NCI-H2227 treated with DMSO at 0.1 percent for 48 hours (cell line): ENCODE measurements around the gene TM7SF2.
"Not testable (repeated sequence)": the region's sequence is repeated elsewhere in the genome, so short reads cannot be mapped to it uniquely, and the experiment has no call there.

Experiments used
- DNase-seq: peaks from one replicate; lab custom pipeline; 2025; lab: John Stamatoyannopoulos, UW

Gene TM7SF2

DNA sequence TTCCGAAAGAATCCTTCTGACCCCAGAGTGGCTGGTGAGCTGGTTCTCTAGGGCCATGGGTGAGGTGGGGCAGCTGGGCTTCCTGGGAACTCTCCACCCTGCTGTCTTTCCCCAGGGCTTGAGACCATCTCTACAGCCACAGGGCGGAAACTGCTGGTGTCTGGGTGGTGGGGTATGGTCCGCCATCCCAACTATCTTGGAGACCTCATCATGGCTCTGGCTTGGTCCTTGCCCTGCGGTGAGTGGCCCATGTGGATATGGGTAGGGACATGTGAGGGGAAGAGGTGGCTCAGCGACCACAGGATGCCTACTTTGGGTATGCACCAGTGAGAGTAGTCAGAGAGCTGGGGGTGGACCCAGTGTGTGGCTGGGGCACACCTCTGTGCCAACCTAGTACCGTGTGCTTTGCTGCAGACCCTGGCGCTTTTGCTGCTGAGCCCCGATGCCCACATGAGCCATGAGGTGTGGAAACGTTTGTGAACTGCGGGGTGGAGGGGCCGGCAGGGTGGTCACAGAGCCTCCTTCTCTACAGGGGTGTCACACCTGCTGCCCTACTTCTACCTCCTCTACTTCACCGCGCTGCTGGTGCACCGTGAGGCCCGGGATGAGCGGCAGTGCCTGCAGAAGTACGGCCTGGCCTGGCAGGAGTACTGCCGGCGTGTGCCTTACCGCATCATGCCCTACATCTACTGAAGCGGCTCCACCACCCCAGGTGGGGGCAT lies 3.9 kb downstream of the TM7SF2 start:
- DNase-seq, result no peak

DNA sequence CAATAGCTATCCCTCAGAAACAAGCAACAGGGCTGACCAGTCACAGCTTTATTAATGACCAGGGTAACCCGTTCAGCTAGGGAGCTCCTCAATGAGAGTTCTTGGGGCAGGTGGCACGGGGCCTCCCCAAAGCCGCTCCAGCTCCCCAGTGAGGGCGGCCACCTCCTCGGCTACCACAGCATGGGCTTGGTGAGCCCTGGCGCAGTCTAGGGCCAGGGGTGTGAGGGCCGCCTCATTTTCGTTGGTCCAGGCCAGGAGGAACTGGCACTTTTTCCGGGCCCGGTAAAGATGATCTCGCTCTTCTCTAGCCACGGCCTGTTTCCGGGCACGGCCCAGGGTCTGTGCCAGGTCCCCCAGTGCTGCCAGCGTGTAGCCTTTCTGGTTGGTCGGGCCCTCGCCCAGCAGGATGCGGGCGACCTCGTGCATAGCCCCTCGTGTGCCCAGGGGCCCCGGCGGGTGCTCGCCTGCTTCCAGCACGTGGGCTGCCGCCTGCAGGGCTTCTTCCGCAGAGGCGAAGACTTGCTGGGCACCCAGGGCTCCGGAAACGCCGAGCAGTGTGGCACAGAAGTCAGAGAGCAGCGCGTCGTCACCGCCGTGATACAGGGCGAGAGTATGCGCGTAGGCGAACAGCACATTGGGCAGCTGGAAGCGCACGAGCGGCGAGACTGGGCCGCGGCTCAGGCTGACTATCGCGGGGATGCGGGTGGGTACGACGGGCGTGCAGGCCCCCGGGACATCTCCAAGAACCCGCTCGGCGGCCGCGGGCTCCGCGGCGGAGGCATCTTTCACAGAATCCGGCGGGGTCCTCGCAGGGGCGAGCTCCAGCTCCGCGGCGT lies 4.9 kb downstream of the TM7SF2 start:
- peak; percentile 48 for DNase-seq

DNA sequence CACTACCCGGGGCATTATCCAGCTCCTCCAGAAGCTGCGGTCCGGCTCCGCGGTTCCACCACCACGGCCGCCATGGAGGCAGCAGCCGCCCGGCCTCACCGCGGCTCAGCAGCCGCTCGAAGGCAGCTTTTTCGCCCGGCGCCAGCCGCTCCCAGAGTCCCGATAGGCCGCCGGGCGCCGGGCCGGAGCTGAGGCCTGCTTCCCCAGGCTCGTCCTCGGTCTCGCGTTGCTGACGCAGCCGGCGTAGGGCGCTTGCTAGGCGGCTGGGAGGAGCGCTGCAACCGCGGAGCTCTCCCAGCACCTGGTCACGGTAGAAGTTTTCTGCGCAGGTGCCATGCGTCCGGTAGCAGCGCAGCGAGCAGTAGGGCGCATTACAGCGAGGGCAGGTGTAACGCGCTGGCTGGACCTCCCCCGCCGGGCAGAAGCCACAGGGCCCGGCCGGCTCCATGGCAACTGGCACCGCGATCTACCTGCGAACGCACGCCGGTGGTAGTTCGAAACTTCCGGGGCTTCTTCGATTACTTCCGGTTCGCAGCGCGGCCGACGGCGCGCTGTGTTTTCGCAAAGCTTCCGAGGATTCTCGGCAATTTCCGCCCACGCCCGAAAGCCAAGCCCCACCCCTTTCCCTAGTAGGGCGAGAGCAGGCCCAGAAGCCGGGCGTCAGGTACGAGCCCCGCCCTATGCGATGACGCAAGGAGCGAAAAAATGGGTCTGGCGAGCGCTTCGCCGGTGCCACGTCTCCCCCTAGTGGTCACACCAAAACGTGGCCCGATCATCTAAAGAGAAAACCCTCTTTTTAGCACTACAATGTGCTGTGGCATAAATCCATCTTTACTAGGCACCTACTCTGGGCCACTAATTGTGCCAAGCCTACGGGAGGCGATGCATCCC lies 5.8 kb downstream of the TM7SF2 start, which contains the start of gene ZNHIT2:
ZNHIT2 (minus strand) TSS at position 496 of the 891 bp plus-strand sequence; CDS start at position 448, 48 bp downstream.
- DNase-seq, result peak; percentile 98

DNA sequence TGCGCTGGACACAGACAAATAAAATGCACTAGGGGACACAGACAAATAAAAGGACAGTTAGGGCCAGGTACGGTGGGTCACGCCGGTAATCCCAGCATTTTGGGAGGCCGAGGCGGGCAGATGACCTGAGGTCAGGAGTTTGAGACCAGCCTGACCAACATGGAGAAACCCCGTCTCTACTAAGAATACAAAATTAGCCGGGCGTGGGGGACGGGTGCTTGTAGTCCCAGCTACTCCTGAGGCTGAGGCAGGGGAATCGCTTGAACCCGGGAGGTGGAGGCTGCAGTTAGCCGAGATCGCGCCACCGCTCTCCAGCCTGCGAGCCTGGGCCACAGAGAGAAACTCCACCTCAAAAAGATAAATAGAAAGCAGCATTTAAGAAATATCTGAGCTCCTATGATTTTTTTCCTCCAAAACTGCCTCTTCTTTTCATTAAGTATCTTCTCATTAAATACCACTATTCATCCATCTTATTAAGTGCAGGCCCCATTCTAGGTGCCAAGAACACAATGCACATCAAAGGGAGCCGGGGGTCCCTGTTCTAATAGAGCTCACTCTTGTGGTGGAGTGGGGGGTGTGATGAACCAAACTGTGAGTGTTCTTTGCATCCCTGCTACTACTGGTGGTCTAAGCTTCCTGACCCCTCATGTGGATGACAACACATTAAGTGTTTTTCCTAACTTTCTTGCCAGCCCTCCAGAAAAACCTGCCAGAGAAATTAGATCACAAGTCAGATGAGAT lies 6.6 kb downstream of the TM7SF2 start:
- no peak for DNase-seq

DNA sequence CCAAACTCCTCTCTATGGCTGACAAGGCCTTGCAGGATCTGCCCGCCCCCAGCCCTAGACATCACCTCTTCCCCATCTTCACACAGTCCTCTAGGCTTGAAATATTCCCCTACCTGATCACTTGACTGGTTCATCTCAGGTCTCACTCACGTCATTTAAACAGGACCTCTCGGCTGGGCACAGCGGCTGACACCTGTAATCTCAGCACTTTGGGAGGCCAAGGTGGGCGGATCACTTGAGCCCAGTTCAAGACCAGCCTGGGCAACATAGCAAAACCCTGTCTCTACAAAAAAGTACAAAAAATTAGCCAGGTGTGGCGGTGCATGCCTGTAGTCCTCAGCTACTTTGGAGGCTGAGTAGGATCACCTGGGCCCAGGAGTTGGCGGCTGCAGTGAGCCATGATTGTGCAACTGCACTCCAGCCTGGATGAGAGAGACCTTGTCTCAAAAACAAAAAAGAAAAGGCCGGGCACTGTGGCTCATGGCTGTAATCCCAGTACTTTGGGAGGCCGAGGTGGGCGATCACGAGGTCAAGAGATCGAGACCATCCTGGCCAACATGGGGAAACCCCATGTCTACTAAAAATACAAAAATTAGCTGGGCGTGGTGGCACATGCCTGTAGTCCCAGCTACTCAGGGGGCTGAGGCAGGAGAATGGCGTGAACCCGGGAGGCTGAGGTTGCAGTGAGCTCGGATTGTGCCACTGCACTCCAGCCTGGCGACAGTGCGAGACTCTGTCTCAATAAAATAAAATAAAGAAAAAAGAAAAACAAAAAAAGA lies 7.4 kb downstream of the TM7SF2 start:
- DNase-seq, result not testable (repeated sequence)

DNA sequence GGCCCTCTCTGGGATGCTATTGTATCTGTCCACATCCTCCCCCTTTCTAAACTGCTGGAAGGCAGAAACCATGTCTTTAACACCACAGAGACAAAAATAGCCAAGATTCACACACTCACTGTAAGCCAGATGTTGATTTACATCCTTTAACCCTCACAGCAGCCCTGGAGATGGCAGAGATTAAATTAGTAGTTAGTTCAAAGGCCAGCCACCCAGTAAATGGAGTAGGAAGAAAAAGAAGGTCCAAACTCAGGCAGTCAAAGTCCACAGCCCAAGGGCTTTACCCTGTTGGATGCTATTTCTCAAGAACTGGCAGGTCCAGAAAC lies 8.0 kb downstream of the TM7SF2 start:
- DNase-seq, result no peak

DNA sequence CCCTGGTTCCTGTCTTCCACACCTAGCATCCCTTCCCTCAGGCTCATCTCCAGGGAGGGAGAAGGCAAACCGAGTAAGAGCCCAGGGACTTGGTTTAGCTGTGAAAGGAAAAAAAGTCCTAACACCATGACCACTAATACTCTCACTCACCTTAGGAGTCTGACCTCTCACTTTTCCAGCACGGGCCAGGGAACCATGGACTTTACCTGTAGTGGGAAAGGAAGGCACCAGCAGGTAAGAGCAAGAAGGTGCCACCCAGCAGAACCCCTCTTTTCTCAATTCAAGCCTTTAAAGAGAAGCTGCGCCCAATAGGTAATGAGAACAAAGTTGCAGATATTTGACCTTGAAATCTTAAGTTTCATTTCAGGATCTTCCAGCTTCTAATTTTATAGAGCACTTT lies 9.2 kb downstream of the TM7SF2 start:
- DNase-seq, result no peak

DNA sequence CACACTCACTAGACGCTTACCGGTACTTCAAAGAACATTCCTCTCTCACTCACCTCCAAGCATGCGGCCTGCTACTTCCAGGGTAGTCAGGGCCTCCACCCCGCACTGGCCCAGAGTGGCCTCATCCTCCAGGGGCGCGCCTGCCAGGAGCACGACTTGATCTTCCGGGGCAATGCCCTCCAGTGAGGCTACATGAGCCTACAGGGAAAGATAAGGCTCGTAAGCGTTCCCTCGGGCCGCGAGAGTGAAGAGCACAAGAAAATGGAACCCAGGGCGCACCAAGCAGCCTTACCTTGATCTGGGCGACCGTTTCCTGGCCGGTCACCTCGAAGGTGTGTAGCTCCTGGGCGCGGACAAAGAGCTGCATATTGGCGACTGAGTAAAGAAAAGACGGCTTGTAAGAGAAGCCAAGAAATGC lies 9.8 kb downstream of the TM7SF2 start:
- DNase-seq, result no peak

DNA sequence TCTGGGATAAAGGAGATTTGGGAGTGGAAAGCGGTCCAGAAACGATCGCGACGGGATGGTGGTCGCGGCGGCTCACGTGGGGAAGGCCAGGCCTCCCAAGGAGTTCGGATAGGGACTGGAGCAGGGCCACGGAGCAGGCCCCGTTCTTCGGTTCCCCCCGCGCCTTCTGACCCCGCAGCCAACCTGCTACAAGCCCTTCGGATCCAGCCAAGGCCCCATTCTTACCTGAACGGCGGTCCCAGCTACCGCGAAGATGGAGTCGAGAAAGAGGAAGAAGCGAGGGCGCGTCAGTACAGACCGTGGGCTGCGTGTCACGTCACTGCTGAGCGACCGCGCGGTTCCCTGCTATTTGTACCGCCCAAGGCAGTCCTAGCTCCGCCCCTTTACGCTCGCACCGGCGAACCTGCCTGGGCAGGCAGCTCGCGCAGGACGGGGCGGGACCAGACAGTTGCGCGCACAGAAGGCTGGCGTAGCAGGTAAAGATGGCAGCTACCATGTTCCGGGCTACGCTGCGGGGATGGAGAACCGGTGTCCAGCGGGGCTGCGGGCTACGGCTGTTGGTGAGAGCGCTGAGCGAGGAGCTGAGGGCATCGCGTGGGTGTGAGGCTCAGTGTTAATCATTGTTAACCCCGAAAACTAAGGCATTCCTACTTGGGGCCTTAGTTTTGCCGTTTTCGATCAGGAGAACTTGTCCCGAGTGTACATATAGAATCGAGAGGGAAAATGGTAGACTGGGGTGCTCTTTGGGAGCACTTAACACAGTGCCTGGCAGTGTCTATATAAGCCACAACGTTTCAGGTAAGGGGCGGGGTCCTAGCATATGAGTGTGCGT lies 10.4 kb downstream of the TM7SF2 start, which contains the start of the genes FAU and MRPL49:
FAU (minus strand) TSS at position 270 of the 832 bp plus-strand sequence. CDS start 321 bp downstream, outside the sequence.
MRPL49 (plus strand) TSS at position 457 of the 832 bp plus-strand sequence; CDS start at position 483, 26 bp downstream.
- DNase-seq, result peak; percentile 97

DNA sequence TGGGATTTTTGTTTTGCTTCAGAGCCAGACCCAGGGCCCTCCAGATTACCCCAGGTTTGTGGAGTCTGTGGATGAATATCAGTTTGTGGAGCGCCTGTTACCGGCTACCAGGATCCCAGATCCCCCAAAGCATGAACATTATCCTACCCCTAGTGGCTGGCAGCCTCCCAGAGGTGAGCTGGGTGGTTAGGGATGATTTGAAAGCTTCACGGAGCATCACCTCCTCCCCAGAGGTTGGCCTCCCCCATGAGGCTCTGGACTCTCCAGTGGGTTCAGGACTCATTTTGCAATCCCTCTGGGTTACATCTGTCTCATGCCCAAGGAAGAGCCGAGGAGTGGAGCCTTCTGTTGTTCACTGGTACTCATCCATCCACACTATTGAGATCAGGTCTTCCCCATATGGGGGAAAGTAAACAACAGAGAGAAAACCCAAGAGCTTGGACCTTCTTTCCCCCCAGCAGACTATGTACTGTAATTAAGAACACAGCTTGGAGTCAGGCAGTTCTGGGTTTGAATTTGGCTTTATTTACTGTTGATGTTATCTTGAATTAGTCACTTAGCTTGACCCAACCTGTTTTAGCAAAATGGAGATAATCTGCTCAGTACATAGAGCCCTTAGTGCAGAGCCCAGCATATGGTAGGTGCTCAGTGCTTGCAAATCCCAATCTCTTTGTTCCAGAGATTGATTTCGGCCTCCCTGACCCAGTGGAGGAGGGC lies 13.0 kb downstream of the TM7SF2 start:
- DNase-seq, result no peak

DNA sequence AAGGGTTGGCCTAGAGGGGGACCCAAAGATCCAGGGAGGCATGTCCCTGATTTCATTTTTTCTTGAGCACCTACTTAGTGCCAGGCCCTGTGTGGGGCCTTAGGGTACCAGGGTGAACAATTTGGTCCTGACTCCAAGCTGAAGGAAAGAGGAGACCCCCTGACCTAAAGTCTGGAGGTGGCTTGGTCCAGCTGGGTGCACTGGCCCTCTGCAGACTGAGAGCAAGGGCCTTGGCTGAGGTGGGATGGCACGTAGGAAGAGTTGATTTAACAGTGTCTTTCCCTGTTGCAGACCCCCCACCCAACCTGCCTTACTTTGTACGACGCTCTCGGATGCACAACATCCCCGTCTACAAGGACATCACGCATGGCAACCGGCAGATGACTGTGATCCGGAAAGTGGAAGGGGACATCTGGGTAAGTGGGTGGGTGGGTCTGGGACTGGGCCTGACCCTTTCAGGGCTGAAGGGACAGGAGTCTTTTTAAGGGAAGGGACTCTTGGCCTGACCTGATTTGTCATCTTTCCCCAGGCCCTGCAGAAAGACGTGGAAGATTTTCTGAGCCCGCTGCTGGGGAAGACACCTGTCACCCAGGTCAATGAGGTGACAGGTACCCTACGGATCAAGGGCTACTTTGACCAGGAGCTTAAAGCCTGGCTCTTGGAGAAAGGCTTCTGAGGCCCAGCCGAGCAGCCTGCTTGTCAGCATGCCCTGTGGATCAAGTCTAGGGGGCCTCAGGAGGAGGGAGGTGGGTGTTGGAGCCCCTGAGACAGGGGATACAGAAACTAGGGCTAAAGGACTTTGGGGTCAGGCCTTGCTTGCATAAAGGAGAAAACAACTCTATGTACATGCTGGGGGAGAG lies 13.8 kb downstream of the TM7SF2 start:
- DNase-seq, result no peak

DNA sequence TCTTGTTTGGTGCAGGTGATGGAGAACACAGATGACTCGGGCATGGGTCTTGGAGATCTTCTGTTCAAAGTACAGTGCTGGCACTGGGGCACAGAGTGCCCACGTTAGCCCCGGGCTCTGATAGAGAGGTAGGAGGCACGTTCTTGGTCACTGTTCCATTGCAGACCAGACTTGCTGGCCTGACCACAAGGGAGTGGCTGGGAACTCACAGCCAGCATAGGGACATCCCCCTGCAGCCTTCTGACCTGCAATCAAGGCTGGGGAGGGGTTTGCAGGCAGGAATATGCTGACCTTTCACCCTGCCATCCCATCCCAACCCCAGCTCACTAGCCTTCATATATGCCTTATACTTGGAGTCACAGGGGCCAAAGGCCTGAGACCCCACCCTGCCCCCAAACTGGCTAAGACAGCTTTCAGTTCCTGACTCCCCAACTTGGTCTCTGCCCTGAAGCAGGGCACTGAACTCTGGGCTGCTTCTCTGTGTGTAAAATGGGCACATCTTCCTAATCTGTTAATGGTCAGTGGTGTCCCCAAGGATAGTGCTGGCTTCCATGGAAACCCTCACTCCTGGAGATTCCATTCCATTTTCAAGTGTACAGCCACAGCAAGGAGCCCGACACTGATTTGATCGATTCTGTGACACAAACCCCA lies 15.1 kb downstream of the TM7SF2 start:
- no peak for DNase-seq

DNA sequence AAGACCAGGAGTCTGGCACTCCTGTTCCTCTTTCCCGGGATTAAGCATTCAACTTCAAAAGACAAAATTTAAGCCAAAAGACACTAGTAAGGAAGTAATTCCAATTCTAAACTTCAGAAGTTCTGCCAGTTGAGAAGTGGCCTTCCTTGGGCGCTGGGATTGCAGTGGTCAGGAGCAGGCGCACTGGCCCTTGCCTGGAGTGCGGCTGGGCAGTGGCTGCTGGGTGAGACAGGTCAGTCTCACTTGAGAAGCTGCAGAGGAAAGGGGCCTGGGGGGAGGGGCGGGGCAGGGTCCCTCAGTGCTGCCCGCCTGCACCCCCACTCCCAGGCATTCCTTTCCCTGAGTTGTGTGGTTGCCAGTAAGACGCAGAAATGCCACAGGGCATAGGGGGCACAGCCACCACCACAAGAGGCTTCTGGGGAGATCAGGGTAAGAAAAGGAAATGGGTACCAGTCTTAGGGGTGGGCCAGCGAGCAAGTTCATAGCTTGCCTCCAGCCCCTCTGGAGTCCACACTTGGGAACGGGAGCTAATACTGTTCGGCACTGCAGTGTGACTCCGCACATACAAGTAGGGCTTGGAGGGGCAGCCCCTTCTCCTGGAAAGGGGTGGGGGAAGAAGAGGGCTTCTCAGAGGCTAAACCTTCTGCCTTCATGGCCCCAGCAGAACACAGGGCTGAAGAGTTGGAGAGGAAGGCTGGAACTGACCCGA lies 16.0 kb downstream of the TM7SF2 start:
- no peak for DNase-seq

DNA sequence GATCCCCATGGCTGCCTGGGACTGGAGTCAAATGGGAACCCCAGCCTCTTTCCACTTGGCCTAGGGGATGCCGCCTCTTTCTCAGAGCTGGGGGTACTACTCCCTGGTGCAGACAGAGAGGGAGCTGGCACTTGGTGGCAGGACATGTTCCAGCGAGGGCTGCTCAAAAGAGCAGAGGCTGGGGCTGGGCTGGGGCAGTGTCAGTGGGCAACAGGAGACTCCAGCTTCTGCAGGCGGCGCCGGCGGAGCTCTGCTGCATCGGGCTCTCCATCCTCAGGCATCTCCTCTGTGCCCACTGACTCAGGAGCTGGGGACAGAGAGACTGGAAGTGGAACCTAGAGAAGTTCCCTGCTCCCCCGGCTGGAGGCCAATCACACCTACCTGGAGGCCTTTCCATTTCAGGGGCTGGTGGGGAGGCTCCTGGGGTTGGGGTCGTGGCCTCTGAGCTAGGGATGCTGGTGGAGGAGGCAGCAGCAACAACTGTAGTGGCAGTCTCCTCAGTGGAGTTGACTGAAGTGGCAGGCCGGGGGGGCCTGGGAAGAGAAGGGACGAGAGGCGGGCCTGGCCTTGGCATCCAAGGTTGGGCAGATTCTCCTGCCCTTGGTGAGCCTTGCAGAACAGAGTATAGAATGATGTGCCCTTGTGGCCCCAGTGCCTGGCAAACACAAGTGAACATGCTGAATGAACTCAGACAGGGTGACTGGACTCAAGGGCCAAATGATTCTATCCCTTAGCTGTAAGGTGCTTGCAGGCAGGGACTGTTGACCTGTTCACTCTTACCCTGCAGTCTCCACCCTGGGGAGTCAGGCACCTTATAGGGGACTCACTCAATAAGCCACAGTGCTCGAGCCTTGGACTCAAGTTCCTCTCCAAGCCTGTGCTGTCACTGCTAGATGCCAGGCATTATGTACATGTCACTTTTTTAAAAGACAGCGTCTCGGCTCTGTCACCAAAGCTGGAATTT lies 16.8 kb downstream of the TM7SF2 start:
- DNase-seq, result no peak

DNA sequence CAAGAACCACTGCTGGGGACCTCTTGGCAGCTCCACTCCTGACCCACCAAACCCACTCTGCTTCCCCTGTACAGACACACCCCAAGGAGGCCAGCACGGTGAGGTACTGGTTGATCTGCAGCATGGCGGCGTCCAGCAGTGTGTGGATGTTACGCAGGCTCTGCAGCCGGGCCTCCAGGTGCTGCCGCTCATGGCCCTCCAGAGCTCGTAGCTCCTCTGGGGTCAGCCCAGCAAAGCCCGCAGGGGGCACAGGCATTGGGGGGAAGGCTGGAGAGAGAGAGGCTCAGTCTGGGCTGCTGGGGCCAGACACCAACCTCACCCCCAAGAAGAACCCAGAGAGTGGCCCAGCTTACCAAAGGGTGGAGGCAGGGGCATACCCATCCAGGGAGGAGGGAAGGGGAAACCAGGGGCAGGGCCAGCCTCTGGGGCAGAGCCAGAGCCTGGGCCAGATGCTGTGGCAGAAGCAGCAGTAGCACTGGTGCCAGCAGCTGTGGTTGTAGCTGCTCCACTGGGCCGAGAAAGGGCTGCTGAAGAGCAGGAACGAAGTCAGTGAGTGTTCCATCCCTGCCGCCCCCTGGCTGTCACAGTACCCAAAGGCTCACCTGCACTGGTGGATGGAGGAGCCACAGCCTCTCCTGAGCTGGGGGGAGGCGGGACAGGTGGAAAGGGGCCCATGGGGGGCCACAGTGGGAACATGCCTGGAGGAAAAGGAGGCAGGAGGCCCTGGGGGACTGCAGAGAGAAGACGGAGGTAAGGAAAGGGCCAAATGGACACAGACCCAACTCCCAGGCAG lies 18.2 kb downstream of the TM7SF2 start:
- DNase-seq, result no peak
